ENCODE results near the gene DNLZ. TPM values are rescaled to one million over a fixed set of nuclear protein-coding genes. Genes with fewer than 3 reads are reported as not detected.

Gene DNLZ
- total RNA-seq, 4 donors from 2014 or later, result 5.6 to 19.8 (median 13.5) TPM

- Histone ChIP-seq H3K4me3 (no peak overlapping the region), H3K27ac (peak overlapping the region in 2 of 4 donors; percentile 55 to 79), H3K36me3 (peaks cover 0 to 47% (median 0%) of the 10 kb centered on the region in 3 donors), H3K4me1 (peaks cover 0 to 34% (median 20%) of the 10 kb centered on the region in 4 donors), H3K27me3 (no peaks in the 10 kb centered on the region), H3K9me3 (no peaks in the 10 kb centered on the region)
- TF ChIP-seq CTCF (IDR thresholded peaks at IDR 0.05) (no peak), POLR2A (IDR thresholded peaks at IDR 0.05) (no peak)
- peak in 2 of 3 donors; percentile 56 to 60 for DNase-seq
Observed at GRCh38 chr9:136403915-136404800, 40.6 kb upstream of the DNLZ start.

GRCh38 chr9:136403538-136403914, 40.0 kb upstream of the DNLZ start:
- Histone ChIP-seq H3K4me3 (no peak overlapping the region), H3K36me3 (peaks cover 0 to 47% (median 0%) of the 10 kb centered on the region in 3 donors), H3K9me3 (no peaks in the 10 kb centered on the region), H3K27ac (peak overlapping the region in 2 of 4 donors; percentile 55 to 79), H3K4me1 (peaks cover 0 to 35% (median 20%) of the 10 kb centered on the region in 4 donors), H3K27me3 (no peaks in the 10 kb centered on the region)
- TF ChIP-seq CTCF (IDR thresholded peaks at IDR 0.05) (no peak), POLR2A (IDR thresholded peaks at IDR 0.05) (no peak)
- DNase-seq, result peak in 2 of 3 donors; percentile 75 to 85

- H3K27me3 ChIP-seq, result no peaks in the 10 kb centered on the region
- peaks cover 0 to 38% (median 20%) of the 10 kb centered on the region in 4 donors for H3K4me1 ChIP-seq
- no peak overlapping the region for H3K4me3 ChIP-seq
- H3K9me3 ChIP-seq, result no peaks in the 10 kb centered on the region
- TF ChIP-seq POLR2A (IDR thresholded peaks at IDR 0.05) (no peak), CTCF (IDR thresholded peaks at IDR 0.05) (no peak)
- DNase-seq, result no peak
- peaks cover 0 to 45% (median 0%) of the 10 kb centered on the region in 3 donors for H3K36me3 ChIP-seq
- H3K27ac ChIP-seq, result no peak overlapping the region
Observed at GRCh38 chr9:136402067-136402466, 38.5 kb upstream of the DNLZ start.

- Histone ChIP-seq H3K9me3 (no peaks in the 10 kb centered on the region), H3K4me3 (no peak overlapping the region), H3K27ac (no peak overlapping the region), H3K36me3 (peaks cover 0 to 45% (median 0%) of the 10 kb centered on the region in 3 donors), H3K27me3 (no peaks in the 10 kb centered on the region), H3K4me1 (peaks cover 0 to 38% (median 21%) of the 10 kb centered on the region in 4 donors)
- DNase-seq, result no peak
- TF ChIP-seq POLR2A (IDR thresholded peaks at IDR 0.05) (no peak), CTCF (IDR thresholded peaks at IDR 0.05) (no peak)
Observed at GRCh38 chr9:136401173-136401922, 37.8 kb upstream of the DNLZ start.

- TF ChIP-seq POLR2A (IDR thresholded peaks at IDR 0.05) (peak; percentile 36 to 40), CTCF (IDR thresholded peaks at IDR 0.05) (peak; percentile 92 to 98 (median 96))
- Histone ChIP-seq H3K9me3 (no peaks in the 10 kb centered on the region), H3K36me3 (peaks cover 0 to 43% (median 0%) of the 10 kb centered on the region in 3 donors), H3K4me1 (peaks cover 0 to 38% (median 26%) of the 10 kb centered on the region in 4 donors), H3K4me3 (peak within 1 kb of the TSS; percentile 90 to 99 (median 94)), H3K27ac (peak within 1 kb of the TSS; percentile 18 to 86 (median 28)), H3K27me3 (no peaks in the 10 kb centered on the region)
- DNase-seq, result peak; percentile 82 to 93 (median 92)
Observed at GRCh38 chr9:136400038-136400834, 36.7 kb upstream of the DNLZ start, which contains the start of gene SNAPC4. SNAPC4 (minus strand) TSS chr9:136400170; CDS start chr9:136398428, 1,742 bp downstream.
